Prostate gland (tissue), 2 donors: ENCODE results near the gene HNRNPU.

Source experiments
- CTCF ChIP-seq, 4 experiments: fragments of 200-600 bp in 2 of 4; fragments of 450-650 bp in 2 of 4; sonication (generic) in 2 of 4; IDR thresholded peaks; 1 replicate in 3 of 4; 2 replicates in 1 of 4; pipeline ENCODE4 v1.5.1; 2016 to 2019; ENCODE audit warnings: antibody characterized with exemption in 4 of 4, mild to moderate bottlenecking in 2 of 4, moderate library complexity in 2 of 4
- POLR2A ChIP-seq: fragments of 450-650 bp; IDR thresholded peaks from one replicate; pipeline ENCODE4 v1.6.1; 2016; ENCODE audit warnings: antibody characterized with exemption, mild to moderate bottlenecking

- no peak for TF ChIP-seq CTCF (IDR thresholded peaks at IDR 0.05)
- TF ChIP-seq POLR2A = no peak
Measured at GRCh38 chr1:244817415-244817894, 46.9 kb downstream of the HNRNPU start.
